ENCODE results near the gene GPR75. TPM values are rescaled to one million over a fixed set of nuclear protein-coding genes. Genes with fewer than 3 reads are reported as not detected.
"Not testable (repeated sequence)": the region's sequence is repeated elsewhere in the genome, so short reads cannot be mapped to it uniquely, and the experiment has no call there.

The GPR75 gene
- total and polyA plus RNA-seq, 5 experiments from 2014 or later: 0.14 to 5.4 (median 5.2) TPM; not detected in 2

GRCh38 chr2:53877112-53877511, 17.3 kb upstream of the GPR75 start:
- H3K36me3 Mint-ChIP-seq: peaks cover 8 to 84% (median 37%) of the 10 kb centered on the region in 3 donors
- POLR2A ChIA-PET: no interaction called here
- DNase-seq (no peak), ATAC-seq (no peak)
- peaks cover 0 to 2% (median 0%) of the 10 kb centered on the region in 9 donors for H3K9me3 Mint-ChIP-seq
- H3K4me3 Mint-ChIP-seq: no peak overlapping the region
- H3K27me3 Mint-ChIP-seq: no peaks in the 10 kb centered on the region
- H3K27ac Mint-ChIP-seq: no peak overlapping the region
- H3K4me1 Mint-ChIP-seq: peaks cover 0 to 2% (median 0%) of the 10 kb centered on the region in 4 donors

- ATAC-seq: no peak
- H3K27ac Mint-ChIP-seq: no peak overlapping the region
- peaks cover 0 to 2% (median 0%) of the 10 kb centered on the region in 9 donors for H3K9me3 Mint-ChIP-seq
- no peak for DNase-seq
- H3K36me3 Mint-ChIP-seq: peaks cover 3 to 79% (median 22%) of the 10 kb centered on the region in 3 donors
- POLR2A ChIA-PET: no interaction called here
- H3K27me3 Mint-ChIP-seq: no peaks in the 10 kb centered on the region
- H3K4me1 Mint-ChIP-seq: no peaks in the 10 kb centered on the region
- no peak overlapping the region for H3K4me3 Mint-ChIP-seq
These were observed 14.7 kb upstream of the GPR75 start for GRCh38 chr2:53874401-53874950.

GRCh38 chr2:53867773-53868172, 8.0 kb upstream of the GPR75 start:
- Mint-ChIP-seq H3K4me3 (no peak overlapping the region), H3K36me3 (peaks cover 5 to 79% (median 27%) of the 10 kb centered on the region in 3 donors), H3K4me1 (peaks cover 2 to 9% (median 3%) of the 10 kb centered on the region in 4 donors), H3K9me3 (no peaks in the 10 kb centered on the region), H3K27ac (no peak overlapping the region), H3K27me3 (no peaks in the 10 kb centered on the region)
- ATAC-seq: no peak
- DNase-seq: no peak
- POLR2A ChIA-PET: interaction anchor here (0.6 kb wide), 2 partner anchors 646 to 1233 kb away, joined by 3 to 4 read pairs; no protein-coding TSS in a partner anchor

- no peak overlapping the region for H3K4me3 Mint-ChIP-seq
- POLR2A ChIA-PET: interaction anchor here (0.6 kb wide), 2 partner anchors 647 to 1233 kb away, joined by 3 to 4 read pairs; no protein-coding TSS in a partner anchor
- H3K4me1 Mint-ChIP-seq: peaks cover 4 to 12% (median 7%) of the 10 kb centered on the region in 4 donors
- DNase-seq (no peak), ATAC-seq (no peak)
- H3K27ac Mint-ChIP-seq: no peak overlapping the region
- peaks cover 5 to 81% (median 27%) of the 10 kb centered on the region in 3 donors for H3K36me3 Mint-ChIP-seq
- H3K9me3 Mint-ChIP-seq: no peaks in the 10 kb centered on the region
- no peaks in the 10 kb centered on the region for H3K27me3 Mint-ChIP-seq
These were observed 7.4 kb upstream of the GPR75 start for GRCh38 chr2:53867169-53867568.

- ATAC-seq (no peak), DNase-seq (no peak)
- no peaks in the 10 kb centered on the region for H3K9me3 Mint-ChIP-seq
- no peak overlapping the region for H3K4me3 Mint-ChIP-seq
- H3K27me3 Mint-ChIP-seq: no peaks in the 10 kb centered on the region
- peaks cover 8 to 21% (median 14%) of the 10 kb centered on the region in 4 donors for H3K4me1 Mint-ChIP-seq
- no peak overlapping the region for H3K27ac Mint-ChIP-seq
- POLR2A ChIA-PET: no interaction called here
- peaks cover 5 to 75% (median 27%) of the 10 kb centered on the region in 3 donors for H3K36me3 Mint-ChIP-seq
These were observed 6.2 kb upstream of the GPR75 start for GRCh38 chr2:53865962-53866361.

GRCh38 chr2:53865264-53865663, 5.5 kb upstream of the GPR75 start:
- Mint-ChIP-seq H3K27ac (peak overlapping the region in 4 of 10 donors; percentile 11 to 71 (median 38)), H3K4me1 (peaks cover 8 to 21% (median 14%) of the 10 kb centered on the region in 4 donors), H3K36me3 (peaks cover 5 to 72% (median 31%) of the 10 kb centered on the region in 3 donors), H3K4me3 (no peak overlapping the region), H3K27me3 (no peaks in the 10 kb centered on the region), H3K9me3 (no peaks in the 10 kb centered on the region)
- POLR2A ChIA-PET: no interaction called here
- DNase-seq: no peak
- ATAC-seq: no peak

- ATAC-seq (no peak), DNase-seq (no peak)
- Mint-ChIP-seq H3K36me3 (peaks cover 5 to 64% (median 35%) of the 10 kb centered on the region in 3 donors), H3K27ac (peak overlapping the region in 4 of 10 donors; percentile 37 to 74 (median 48)), H3K9me3 (no peaks in the 10 kb centered on the region), H3K4me1 (peaks cover 8 to 21% (median 14%) of the 10 kb centered on the region in 4 donors), H3K4me3 (no peak overlapping the region), H3K27me3 (no peaks in the 10 kb centered on the region)
- POLR2A ChIA-PET: no interaction called here
These were observed 3.9 kb upstream of the GPR75 start for GRCh38 chr2:53863538-53864227.

- no peaks in the 10 kb centered on the region for H3K9me3 Mint-ChIP-seq
- H3K4me1 Mint-ChIP-seq: peaks cover 8 to 21% (median 14%) of the 10 kb centered on the region in 4 donors
- no peak overlapping the region for H3K4me3 Mint-ChIP-seq
- no peaks in the 10 kb centered on the region for H3K27me3 Mint-ChIP-seq
- ATAC-seq (no peak), DNase-seq (peak in 3 of 10 donors; percentile 4 to 18 (median 17))
- POLR2A ChIA-PET: interaction anchor here (0.6 kb wide), 1 partner anchor 133 kb away, joined by 9 read pairs; no protein-coding TSS in a partner anchor
- H3K36me3 Mint-ChIP-seq: peaks cover 0 to 54% (median 29%) of the 10 kb centered on the region in 3 donors
- peak overlapping the region; percentile 4 to 84 (median 76) for H3K27ac Mint-ChIP-seq
These were observed 2.1 kb upstream of the GPR75 start for GRCh38 chr2:53861824-53862223.

- DNase-seq: no peak
- H3K9me3 Mint-ChIP-seq: no peaks in the 10 kb centered on the region
- peaks cover 0 to 23% (median 23%) of the 10 kb centered on the region in 3 donors for H3K36me3 Mint-ChIP-seq
- no peaks in the 10 kb centered on the region for H3K27me3 Mint-ChIP-seq
- no peak for ATAC-seq
- no peak overlapping the region for H3K4me3 Mint-ChIP-seq
- peak overlapping the region in 1 of 10 donors; percentile 15 for H3K27ac Mint-ChIP-seq
- peaks cover 0 to 3% (median under 1%) of the 10 kb centered on the region in 4 donors for H3K4me1 Mint-ChIP-seq
- POLR2A ChIA-PET: no interaction called here
These were observed 3.5 kb downstream of the GPR75 start for GRCh38 chr2:53856272-53856671.

- peaks cover 0 to 27% (median 22%) of the 10 kb centered on the region in 3 donors for H3K36me3 Mint-ChIP-seq
- DNase-seq: no peak
- no peaks in the 10 kb centered on the region for H3K27me3 Mint-ChIP-seq
- no peak for ATAC-seq
- POLR2A ChIA-PET: no interaction called here
- no peak overlapping the region for H3K4me3 Mint-ChIP-seq
- peak overlapping the region in 7 of 10 donors; percentile 5 to 78 (median 18) for H3K27ac Mint-ChIP-seq
- H3K9me3 Mint-ChIP-seq: no peaks in the 10 kb centered on the region
- peaks cover 0 to 3% (median 0%) of the 10 kb centered on the region in 4 donors for H3K4me1 Mint-ChIP-seq
These were observed 5.1 kb downstream of the GPR75 start for GRCh38 chr2:53854678-53855077.

GRCh38 chr2:53852532-53852931, 7.2 kb downstream of the GPR75 start:
- POLR2A ChIA-PET: no interaction called here
- DNase-seq (no peak), ATAC-seq (no peak)
- Mint-ChIP-seq H3K27ac (no peak overlapping the region), H3K36me3 (peaks cover 0 to 20% (median 20%) of the 10 kb centered on the region in 3 donors), H3K27me3 (no peaks in the 10 kb centered on the region), H3K9me3 (no peaks in the 10 kb centered on the region), H3K4me1 (peaks cover 0 to 3% (median 0%) of the 10 kb centered on the region in 4 donors), H3K4me3 (no peak overlapping the region)

GRCh38 chr2:53851052-53851757, 8.6 kb downstream of the GPR75 start:
- H3K27ac Mint-ChIP-seq: peak overlapping the region in 1 of 10 donors; percentile 61
- H3K4me3 Mint-ChIP-seq, H3K27me3 Mint-ChIP-seq, H3K9me3 Mint-ChIP-seq, DNase-seq, ATAC-seq, POLR2A ChIA-PET, H3K4me1 Mint-ChIP-seq: not testable (repeated sequence)
- H3K36me3 Mint-ChIP-seq: peaks cover 0 to 20% (median 17%) of the 10 kb centered on the region in 3 donors

All from naive thymus-derived CD8-positive, alpha-beta T cell (primary cell).